ENCODE results near the gene PRR12.

DNA sequence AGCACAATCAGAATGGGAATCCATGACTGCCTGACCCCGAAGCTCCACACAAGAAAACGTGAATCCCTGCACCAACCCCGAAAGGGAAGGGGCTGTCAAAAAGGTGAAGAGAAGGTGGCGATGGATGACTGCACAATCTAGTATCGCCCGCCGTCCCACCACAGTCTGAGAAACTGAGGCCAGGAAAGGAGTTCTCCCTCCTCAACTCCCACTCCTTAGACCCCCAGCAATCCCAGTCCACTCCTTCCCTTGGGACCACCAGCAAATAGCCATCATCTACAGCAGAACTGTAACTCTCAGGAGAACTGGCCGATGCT lies 11.1 kb upstream of the PRR12 start:
- TF ChIP-seq, protein P1, sequence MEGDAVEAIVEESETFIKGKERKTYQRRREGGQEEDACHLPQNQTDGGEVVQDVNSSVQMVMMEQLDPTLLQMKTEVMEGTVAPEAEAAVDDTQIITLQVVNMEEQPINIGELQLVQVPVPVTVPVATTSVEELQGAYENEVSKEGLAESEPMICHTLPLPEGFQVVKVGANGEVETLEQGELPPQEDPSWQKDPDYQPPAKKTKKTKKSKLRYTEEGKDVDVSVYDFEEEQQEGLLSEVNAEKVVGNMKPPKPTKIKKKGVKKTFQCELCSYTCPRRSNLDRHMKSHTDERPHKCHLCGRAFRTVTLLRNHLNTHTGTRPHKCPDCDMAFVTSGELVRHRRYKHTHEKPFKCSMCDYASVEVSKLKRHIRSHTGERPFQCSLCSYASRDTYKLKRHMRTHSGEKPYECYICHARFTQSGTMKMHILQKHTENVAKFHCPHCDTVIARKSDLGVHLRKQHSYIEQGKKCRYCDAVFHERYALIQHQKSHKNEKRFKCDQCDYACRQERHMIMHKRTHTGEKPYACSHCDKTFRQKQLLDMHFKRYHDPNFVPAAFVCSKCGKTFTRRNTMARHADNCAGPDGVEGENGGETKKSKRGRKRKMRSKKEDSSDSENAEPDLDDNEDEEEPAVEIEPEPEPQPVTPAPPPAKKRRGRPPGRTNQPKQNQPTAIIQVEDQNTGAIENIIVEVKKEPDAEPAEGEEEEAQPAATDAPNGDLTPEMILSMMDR (IDR thresholded peaks at IDR 0.05) = no peak
- TF ChIP-seq EP300 (IDR thresholded peaks at IDR 0.05; ENCODE audit: low read depth) = no peak
- no peak for TF ChIP-seq POLR2AphosphoS5 (IDR thresholded peaks at IDR 0.05)
